Thoracic aorta (tissue), 2 donors: Measurements from ENCODE around the gene PRAC2. TPM values are rescaled to one million over a fixed set of nuclear protein-coding genes. Genes with fewer than 3 reads are reported as not detected.

Experiments used
- ATAC-seq: fragments of 150-250 bp; one replicate; pipeline ENCODE4 v1.8.0; 2017; ENCODE audit warnings: low read depth; ENCODE audit not compliant: insufficient number of reproducible peaks, low FRiP score
- DNase-seq: peaks from one replicate; pipeline ENCODE4 v3.0.0-alpha.2; 2020; ENCODE audit warnings: low spot score
- H3K27ac ChIP-seq, 2 donors: fragments of 200-600 bp; sonication (generic); 1 replicate in 1 of 2; 2 replicates in 1 of 2; pipeline ENCODE4 v1.5.1; 2016; ENCODE audit warnings: mild to moderate bottlenecking in 2 of 2, moderate library complexity in 2 of 2
- H3K27me3 ChIP-seq: fragments of 200-600 bp; sonication (generic); replicated peaks from 2 replicates; pipeline ENCODE4 v1.6.0; 2016; ENCODE audit warnings: mild to moderate bottlenecking; ENCODE audit not compliant: insufficient read depth
- H3K36me3 ChIP-seq: fragments of 200-600 bp; sonication (generic); one replicate; pipeline ENCODE4 v1.5.1; 2016
- H3K4me1 ChIP-seq, 2 donors: fragments of 200-600 bp; sonication (generic); 1 replicate in 1 of 2; 2 replicates in 1 of 2; pipeline versions ENCODE4 v1.5.1 to v1.6.0; 2016; ENCODE audit warnings: low read depth in 2 of 2, mild to moderate bottlenecking in 1 of 2; ENCODE audit not compliant: control insufficient read depth in 1 of 2
- H3K4me3 ChIP-seq: fragments of 200-600 bp; sonication (generic); 2 replicates; pipeline ENCODE4 v1.5.1; 2016; ENCODE audit warnings: mild to moderate bottlenecking
- H3K9me3 ChIP-seq: fragments of 200-600 bp; sonication (generic); 2 replicates; pipeline ENCODE4 v1.5.1; 2016
- total RNA-seq, 2 donors: library from RNA; depleted of rRNA; stranded (reverse); fragments of >200 nt; gene quantifications; one replicate each; pipeline versions ENCODE4 v1.1.0 to v1.2.3, GENCODE V29; 2016
- TF ChIP-seq, protein P1 (sequence below): fragments of 200-600 bp; sonication (generic); IDR thresholded peaks from one replicate; pipeline ENCODE4 v1.5.1; 2019; ENCODE audit warnings: antibody characterized with exemption

Gene PRAC2
- total RNA-seq, 2 donors from 2014 or later: not detected

DNA sequence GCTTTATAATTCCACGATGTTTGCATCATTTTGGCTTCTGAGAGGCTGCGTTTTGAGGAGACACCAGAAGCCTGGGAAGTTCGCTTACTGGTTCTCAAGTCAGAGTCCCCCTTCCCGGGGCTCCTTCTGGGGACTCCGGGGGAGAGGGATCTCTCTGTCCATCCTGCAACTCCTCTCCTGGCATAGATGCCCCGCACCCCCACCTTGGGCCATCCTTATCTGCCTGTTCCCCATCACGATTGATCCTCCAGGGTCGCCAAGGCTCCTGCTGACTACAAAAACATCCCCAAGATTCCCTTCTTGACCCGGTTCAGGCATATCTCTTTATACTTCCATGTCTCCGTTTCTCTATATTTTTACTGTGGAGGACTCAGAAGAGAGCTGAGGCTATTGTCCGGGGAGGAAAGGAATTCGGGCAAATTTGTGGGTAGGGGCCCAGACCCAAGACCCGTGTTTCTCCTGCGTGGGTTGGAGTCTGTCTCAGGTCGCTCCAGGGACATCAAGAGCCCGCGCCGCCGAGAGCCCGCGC is 24.0 kb downstream of the PRAC2 start:
- TF ChIP-seq, protein P1, sequence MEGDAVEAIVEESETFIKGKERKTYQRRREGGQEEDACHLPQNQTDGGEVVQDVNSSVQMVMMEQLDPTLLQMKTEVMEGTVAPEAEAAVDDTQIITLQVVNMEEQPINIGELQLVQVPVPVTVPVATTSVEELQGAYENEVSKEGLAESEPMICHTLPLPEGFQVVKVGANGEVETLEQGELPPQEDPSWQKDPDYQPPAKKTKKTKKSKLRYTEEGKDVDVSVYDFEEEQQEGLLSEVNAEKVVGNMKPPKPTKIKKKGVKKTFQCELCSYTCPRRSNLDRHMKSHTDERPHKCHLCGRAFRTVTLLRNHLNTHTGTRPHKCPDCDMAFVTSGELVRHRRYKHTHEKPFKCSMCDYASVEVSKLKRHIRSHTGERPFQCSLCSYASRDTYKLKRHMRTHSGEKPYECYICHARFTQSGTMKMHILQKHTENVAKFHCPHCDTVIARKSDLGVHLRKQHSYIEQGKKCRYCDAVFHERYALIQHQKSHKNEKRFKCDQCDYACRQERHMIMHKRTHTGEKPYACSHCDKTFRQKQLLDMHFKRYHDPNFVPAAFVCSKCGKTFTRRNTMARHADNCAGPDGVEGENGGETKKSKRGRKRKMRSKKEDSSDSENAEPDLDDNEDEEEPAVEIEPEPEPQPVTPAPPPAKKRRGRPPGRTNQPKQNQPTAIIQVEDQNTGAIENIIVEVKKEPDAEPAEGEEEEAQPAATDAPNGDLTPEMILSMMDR: no peak
- ATAC-seq (no peak), DNase-seq (no peak)
- peaks cover 39% of the 10 kb centered on the region for H3K27me3 ChIP-seq
- H3K36me3 ChIP-seq: no peaks in the 10 kb centered on the region
- no peaks in the 10 kb centered on the region for H3K9me3 ChIP-seq
- H3K4me1 ChIP-seq: no peaks in the 10 kb centered on the region
- no peak overlapping the region for H3K27ac ChIP-seq
- no peak overlapping the region for H3K4me3 ChIP-seq

DNA sequence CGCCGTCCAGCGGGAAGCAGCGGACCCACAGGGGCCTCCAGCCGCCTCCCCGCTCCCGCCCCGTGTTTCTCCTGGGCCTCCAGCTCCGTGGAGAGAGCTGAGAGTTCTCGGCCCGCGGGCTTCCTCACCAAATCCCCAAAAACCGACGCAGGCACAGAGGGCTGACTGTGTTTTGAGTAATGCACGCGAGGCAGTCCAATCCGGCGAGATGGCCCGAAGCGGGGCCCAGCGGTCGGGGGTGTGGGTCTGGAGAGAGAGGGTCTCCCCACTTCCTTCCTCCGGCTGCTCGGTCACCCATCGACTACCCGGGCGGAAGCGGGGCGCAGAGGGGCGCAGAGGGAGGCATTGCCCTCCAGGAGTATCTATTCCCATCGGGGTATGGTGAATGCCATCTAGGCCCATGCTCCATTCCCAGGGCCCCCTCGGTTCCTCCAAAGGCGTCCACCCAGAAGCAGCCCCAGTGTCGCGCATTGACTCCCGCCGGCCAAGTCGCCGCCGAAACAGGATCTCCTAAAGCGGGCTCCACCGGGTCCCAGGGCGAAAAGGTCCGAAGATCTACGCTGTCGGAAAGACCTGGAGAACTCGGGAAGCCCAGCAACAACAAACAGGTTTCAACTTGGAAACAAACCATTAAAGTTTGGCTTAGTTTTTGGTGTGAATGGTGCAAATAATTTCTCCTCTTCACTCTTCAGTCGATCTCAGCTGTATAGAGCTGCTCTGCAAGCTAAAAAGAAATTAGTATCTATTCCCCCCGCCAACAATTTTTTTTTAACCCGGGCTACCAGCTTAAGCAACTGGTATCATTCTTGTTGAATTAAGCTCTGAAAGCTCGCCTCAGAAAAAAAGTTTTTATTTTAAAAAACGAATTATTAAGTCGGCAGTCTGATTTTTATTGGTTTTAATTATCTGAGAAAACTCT is 24.7 kb downstream of the PRAC2 start:
- no peaks in the 10 kb centered on the region for H3K9me3 ChIP-seq
- no peak for ATAC-seq
- no peak overlapping the region for H3K27ac ChIP-seq
- H3K36me3 ChIP-seq: no peaks in the 10 kb centered on the region
- TF ChIP-seq, protein P1: no peak
- peaks cover 39% of the 10 kb centered on the region for H3K27me3 ChIP-seq
- DNase-seq: no peak
- H3K4me1 ChIP-seq: no peaks in the 10 kb centered on the region
- no peak overlapping the region for H3K4me3 ChIP-seq

DNA sequence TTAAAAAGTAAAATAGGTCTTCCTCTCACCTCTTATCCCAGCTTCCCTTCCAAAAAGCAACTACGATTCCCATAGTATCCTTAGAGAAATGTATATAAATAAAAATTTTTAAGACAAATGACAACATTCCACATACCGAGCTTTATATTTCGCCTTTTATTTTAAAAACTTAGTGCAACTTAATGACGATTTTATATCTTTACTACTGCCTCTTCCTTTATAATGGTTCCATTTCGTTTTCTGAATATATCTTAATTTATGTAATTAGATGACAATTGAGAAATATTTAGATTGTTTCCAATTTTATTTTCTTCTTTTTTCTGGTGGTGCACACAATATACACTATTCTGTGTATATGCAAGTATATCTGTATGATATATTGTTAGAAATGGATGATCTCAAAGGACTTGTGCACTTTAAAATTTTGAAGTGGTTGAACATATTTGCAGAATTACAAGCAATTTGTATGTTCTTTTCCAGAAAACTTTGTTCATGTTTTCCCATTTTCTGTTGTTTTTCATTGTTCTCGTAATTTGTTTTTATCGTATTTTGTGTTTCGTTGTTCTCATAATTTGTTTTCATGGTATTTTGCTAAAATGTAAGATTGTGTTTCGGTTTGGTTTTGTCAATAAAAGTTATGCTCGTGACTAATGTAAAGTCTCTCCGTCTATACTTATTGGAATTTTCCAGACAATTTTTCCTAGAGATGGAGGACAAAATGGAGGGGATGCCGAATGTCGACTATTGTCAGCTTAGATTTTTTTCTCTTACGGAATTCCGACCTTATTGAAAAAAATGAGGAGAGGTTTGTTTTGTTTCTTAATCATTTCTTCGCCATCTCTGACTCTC is 26.0 kb downstream of the PRAC2 start:
- no peaks in the 10 kb centered on the region for H3K9me3 ChIP-seq
- H3K27me3 ChIP-seq: peaks cover 49% of the 10 kb centered on the region
- no peak for ATAC-seq
- no peaks in the 10 kb centered on the region for H3K36me3 ChIP-seq
- no peak overlapping the region for H3K4me3 ChIP-seq
- TF ChIP-seq, protein P1: no peak
- no peak for DNase-seq
- peaks cover 0 to 7% of the 10 kb centered on the region in 2 donors for H3K4me1 ChIP-seq
- H3K27ac ChIP-seq: no peak overlapping the region

DNA sequence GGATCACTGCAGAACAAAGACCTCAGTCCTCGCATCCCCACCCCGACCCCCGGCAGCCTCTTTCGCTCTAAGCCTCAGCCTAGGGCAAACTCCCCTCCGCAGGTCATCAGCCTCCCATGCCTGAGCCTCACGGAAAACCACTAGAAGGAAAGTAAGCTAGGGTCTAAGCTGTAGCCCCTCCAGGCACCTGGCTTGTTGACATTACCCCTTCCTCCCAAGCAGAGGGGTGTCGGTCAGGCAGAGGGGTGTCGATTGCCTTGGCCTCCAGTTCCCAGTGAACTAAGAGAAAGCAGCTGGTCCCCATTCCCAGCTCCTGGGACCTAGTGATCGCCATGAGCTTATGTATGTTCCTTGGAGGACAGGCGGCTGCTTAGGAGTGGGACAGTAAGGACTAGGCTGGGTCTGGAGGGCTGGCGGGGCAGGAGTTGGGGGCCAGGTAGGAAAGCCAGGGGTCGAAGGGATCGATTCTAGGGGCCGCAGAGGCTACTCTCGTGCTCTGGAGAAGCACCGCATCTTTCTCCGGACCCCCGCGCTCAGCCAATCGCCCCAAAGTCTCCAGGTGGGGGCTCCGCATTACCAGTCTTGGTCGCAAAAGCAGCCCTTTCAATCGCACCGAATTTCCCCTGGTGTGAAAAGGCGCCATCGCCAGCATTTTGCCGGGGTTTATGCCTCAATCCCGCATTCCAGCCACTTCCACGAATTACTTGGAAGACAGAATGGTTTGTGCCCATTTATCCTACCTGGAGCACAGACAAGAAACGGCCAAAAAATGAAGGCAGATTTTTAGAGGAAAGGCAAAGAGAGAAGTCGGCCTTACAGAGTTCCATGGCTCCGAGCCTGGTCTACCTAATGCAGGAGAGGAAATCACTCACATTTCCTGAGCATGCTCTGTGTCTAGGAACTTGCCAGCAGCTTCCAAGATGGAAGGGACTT is 26.9 kb downstream of the PRAC2 start:
- no peaks in the 10 kb centered on the region for H3K36me3 ChIP-seq
- H3K4me1 ChIP-seq: peaks cover 0 to 14% of the 10 kb centered on the region in 2 donors
- no peak for ATAC-seq
- H3K27ac ChIP-seq: no peak overlapping the region
- DNase-seq: no peak
- no peaks in the 10 kb centered on the region for H3K9me3 ChIP-seq
- H3K4me3 ChIP-seq: no peak overlapping the region
- peaks cover 48% of the 10 kb centered on the region for H3K27me3 ChIP-seq
- TF ChIP-seq, protein P1: no peak
